HepG2 (cell line): ENCODE measurements around the gene TMEM135. TPM values are rescaled to one million over a fixed set of nuclear protein-coding genes. Genes with fewer than 3 reads are reported as not detected.

Experiments used
- FOXK1 ChIP-seq: sonication (generic); formaldehyde crosslinking; IDR thresholded peaks from 2 replicates; pipeline ENCODE4 v1.4.0; 2020; ENCODE audit warnings: low read depth, missing genetic modification reagents, borderline replicate concordance
- FOXP1 ChIP-seq, 2 experiments: fragments of 450-650 bp in 1 of 2; IDR thresholded peaks; 2 replicates each; pipeline ENCODE4 v1.6.1; 2017 to 2018; ENCODE audit warnings: antibody characterized with exemption in 1 of 2
- GABPA ChIP-seq, 2 experiments: IDR thresholded peaks; 2 replicates each; pipeline ENCODE4 v1.6.1; 2011 to 2016; ENCODE audit warnings: low read depth in 2 of 2, low read length in 1 of 2, missing biosample characterization in 1 of 2, missing genetic modification characterization in 1 of 2
- NFE2L1 ChIP-seq: sonication (generic); formaldehyde crosslinking; IDR thresholded peaks from 2 replicates; pipeline ENCODE4 v1.4.0; 2020; ENCODE audit warnings: missing genetic modification reagents, mild to moderate bottlenecking, borderline replicate concordance
- PAWR ChIP-seq: sonication (generic); formaldehyde crosslinking; IDR thresholded peaks from 2 replicates; pipeline ENCODE4 v1.4.0; 2020; ENCODE audit warnings: missing genetic modification reagents, mild to moderate bottlenecking, borderline replicate concordance
- RFXANK ChIP-seq: IDR thresholded peaks from 2 replicates; pipeline ENCODE4 v1.6.1; 2016
- SP1 ChIP-seq, 2 experiments: fragments of 450-650 bp in 1 of 2; sonication (generic) in 1 of 2; formaldehyde crosslinking in 1 of 2; IDR thresholded peaks; 2 replicates each; pipeline versions ENCODE4 v1.4.0 to v1.6.1; 2016 to 2020; ENCODE audit warnings: missing genetic modification reagents in 1 of 2
- ZNF253 ChIP-seq: sonication (generic); formaldehyde crosslinking; IDR thresholded peaks from 2 replicates; pipeline ENCODE4 v1.8.0; 2022; ENCODE audit warnings: mild to moderate bottlenecking, missing genetic modification reagents, borderline replicate concordance
- ZNF468 ChIP-seq: sonication (generic); formaldehyde crosslinking; IDR thresholded peaks from 2 replicates; pipeline ENCODE4 v1.8.0; 2022; ENCODE audit warnings: mild to moderate bottlenecking, moderate library complexity, missing genetic modification reagents
- polyA plus RNA-seq, 8 experiments: library from polyadenylated mRNA; depleted of rRNA in 3 of 8; stranded (reverse) in 7 of 8; unstranded in 1 of 8; fragments of >200 nt; fragmentation: Illumina TruSeq in 4 of 8; extraction: Trizol in 4 of 8; gene quantifications; 2 replicates each; pipeline versions ENCODE4 v1.2.1 to v1.2.3, GENCODE V29; 2011 to 2016; ENCODE audit warnings: low read depth in 4 of 8, missing spikeins in 1 of 8, mixed read lengths in 1 of 8; ENCODE audit not compliant: insufficient read depth in 1 of 8
- total RNA-seq, 5 experiments: library from RNA; depleted of rRNA; stranded (reverse); fragments of >200 nt; fragmentation: Illumina TruSeq; extraction: Trizol; gene quantifications; 2 replicates each; pipeline ENCODE4 v1.2.3, GENCODE V29; 2016; ENCODE audit warnings: low read depth in 1 of 5
- TF ChIP-seq, protein P1 (sequence below): sonication (generic); formaldehyde crosslinking; IDR thresholded peaks from 2 replicates; pipeline ENCODE4 v1.5.0; 2020; ENCODE audit warnings: mild to moderate bottlenecking, missing genetic modification reagents
- TF ChIP-seq, protein P2 (sequence below): IDR thresholded peaks from 2 replicates; pipeline ENCODE4 v1.6.1; 2016; ENCODE audit warnings: mild to moderate bottlenecking
- TF ChIP-seq, protein P3 (sequence below): IDR thresholded peaks from 2 replicates; pipeline ENCODE4 v1.6.1; 2018; ENCODE audit warnings: missing genetic modification reagents
- TF ChIP-seq, protein P4 (sequence below): sonication (generic); formaldehyde crosslinking; IDR thresholded peaks from 2 replicates; pipeline ENCODE4 v1.5.1; 2020; ENCODE audit warnings: mild to moderate bottlenecking, missing genetic modification reagents
- TF ChIP-seq, protein P5 (sequence below): sonication (generic); formaldehyde crosslinking; IDR thresholded peaks from 2 replicates; pipeline ENCODE4 v1.4.0; 2020; ENCODE audit warnings: mild to moderate bottlenecking, low read depth, missing genetic modification reagents
- TF ChIP-seq, protein P6 (sequence below): IDR thresholded peaks from 2 replicates; pipeline ENCODE4 v1.6.1; 2016; ENCODE audit warnings: missing compliant biosample characterization, missing genetic modification reagents, borderline replicate concordance

TMEM135 gene
- total and polyA plus RNA-seq, 2 of the 13 experiments (the other 11 are each of a cell fraction or from before 2014, with no cell fraction given): 36.6 to 88.9 TPM

DNA sequence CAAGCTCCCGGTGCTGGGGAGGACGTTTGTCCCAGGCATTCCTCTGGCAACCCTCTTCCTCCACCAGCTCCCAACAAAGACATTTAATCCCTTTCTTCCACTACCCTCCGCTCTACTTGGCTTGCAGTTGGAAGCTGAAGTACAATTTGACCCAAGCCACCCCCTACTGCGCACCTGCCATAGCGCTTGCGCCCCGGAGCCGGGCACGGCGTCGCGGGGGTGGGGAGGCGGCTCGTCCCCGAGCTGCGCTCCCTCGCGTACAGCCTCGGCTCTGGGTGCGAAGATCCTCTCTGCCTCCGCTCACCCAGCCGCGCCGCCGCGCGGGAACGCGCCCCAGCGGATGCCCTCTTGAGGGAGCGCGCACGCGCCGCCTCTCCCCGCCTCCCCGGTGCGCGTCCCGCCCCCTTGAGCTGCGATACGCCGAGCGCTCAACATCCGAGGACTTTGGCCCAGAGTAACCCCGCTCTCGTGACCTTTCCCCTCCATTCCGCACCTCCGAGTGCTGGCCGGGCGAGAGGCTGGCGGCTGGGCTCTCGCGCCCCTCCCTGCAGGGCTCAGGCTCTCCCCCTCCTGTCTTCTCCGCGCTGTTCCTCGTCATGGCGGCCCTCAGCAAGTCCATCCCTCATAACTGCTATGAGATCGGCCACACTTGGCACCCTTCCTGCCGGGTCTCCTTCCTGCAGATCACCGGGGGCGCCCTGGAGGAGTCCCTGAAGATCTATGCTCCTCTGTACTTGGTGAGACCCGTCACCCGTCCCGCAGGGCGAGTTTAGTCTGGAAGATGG is at the start of gene TMEM135 (continued):
- TF ChIP-seq, protein P1, sequence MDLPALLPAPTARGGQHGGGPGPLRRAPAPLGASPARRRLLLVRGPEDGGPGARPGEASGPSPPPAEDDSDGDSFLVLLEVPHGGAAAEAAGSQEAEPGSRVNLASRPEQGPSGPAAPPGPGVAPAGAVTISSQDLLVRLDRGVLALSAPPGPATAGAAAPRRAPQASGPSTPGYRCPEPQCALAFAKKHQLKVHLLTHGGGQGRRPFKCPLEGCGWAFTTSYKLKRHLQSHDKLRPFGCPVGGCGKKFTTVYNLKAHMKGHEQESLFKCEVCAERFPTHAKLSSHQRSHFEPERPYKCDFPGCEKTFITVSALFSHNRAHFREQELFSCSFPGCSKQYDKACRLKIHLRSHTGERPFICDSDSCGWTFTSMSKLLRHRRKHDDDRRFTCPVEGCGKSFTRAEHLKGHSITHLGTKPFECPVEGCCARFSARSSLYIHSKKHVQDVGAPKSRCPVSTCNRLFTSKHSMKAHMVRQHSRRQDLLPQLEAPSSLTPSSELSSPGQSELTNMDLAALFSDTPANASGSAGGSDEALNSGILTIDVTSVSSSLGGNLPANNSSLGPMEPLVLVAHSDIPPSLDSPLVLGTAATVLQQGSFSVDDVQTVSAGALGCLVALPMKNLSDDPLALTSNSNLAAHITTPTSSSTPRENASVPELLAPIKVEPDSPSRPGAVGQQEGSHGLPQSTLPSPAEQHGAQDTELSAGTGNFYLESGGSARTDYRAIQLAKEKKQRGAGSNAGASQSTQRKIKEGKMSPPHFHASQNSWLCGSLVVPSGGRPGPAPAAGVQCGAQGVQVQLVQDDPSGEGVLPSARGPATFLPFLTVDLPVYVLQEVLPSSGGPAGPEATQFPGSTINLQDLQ (CRISPR knock-in tag): no peak
- TF ChIP-seq RFXANK (CRISPR knock-in tag) (0 out of 2 replicates have a peak, but pooled peaks have one; percentile 32), NFE2L1 (CRISPR knock-in tag) (0 out of 2 replicates have a peak, but pooled peaks have one; percentile 46), GABPA (IDR thresholded peaks at IDR 0.05; ENCODE audit: low read depth, low read length) (no peak), GABPA (CRISPR knock-in tag; IDR thresholded peaks at IDR 0.05; ENCODE audit: low read depth) (no peak), FOXP1 (IDR thresholded peaks at IDR 0.05) (no peak), FOXP1 (CRISPR knock-in tag; IDR thresholded peaks at IDR 0.05) (peak; percentile 44; the same call in 1 of the 2 replicates), FOXK1 (peak; percentile 43; the same call in 1 of the 2 replicates), SP1 (IDR thresholded peaks at IDR 0.05) (no peak), SP1 (CRISPR knock-in tag; IDR thresholded peaks at IDR 0.05) (peak; percentile 91), PAWR (CRISPR knock-in tag) (no peak), ZNF468 (0 out of 2 replicates have a peak, but pooled peaks have one; percentile 74), ZNF253 (CRISPR knock-in tag) (no peak)
- TF ChIP-seq, protein P2, sequence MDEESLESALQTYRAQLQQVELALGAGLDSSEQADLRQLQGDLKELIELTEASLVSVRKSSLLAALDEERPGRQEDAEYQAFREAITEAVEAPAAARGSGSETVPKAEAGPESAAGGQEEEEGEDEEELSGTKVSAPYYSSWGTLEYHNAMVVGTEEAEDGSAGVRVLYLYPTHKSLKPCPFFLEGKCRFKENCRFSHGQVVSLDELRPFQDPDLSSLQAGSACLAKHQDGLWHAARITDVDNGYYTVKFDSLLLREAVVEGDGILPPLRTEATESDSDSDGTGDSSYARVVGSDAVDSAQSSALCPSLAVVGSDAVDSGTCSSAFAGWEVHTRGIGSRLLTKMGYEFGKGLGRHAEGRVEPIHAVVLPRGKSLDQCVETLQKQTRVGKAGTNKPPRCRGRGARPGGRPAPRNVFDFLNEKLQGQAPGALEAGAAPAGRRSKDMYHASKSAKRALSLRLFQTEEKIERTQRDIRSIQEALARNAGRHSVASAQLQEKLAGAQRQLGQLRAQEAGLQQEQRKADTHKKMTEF: peak; percentile 90
- TF ChIP-seq, protein P3, sequence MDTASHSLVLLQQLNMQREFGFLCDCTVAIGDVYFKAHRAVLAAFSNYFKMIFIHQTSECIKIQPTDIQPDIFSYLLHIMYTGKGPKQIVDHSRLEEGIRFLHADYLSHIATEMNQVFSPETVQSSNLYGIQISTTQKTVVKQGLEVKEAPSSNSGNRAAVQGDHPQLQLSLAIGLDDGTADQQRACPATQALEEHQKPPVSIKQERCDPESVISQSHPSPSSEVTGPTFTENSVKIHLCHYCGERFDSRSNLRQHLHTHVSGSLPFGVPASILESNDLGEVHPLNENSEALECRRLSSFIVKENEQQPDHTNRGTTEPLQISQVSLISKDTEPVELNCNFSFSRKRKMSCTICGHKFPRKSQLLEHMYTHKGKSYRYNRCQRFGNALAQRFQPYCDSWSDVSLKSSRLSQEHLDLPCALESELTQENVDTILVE (CRISPR knock-in tag): peak; percentile 42; the same call in 1 of the 2 replicates
- TF ChIP-seq, protein P4, sequence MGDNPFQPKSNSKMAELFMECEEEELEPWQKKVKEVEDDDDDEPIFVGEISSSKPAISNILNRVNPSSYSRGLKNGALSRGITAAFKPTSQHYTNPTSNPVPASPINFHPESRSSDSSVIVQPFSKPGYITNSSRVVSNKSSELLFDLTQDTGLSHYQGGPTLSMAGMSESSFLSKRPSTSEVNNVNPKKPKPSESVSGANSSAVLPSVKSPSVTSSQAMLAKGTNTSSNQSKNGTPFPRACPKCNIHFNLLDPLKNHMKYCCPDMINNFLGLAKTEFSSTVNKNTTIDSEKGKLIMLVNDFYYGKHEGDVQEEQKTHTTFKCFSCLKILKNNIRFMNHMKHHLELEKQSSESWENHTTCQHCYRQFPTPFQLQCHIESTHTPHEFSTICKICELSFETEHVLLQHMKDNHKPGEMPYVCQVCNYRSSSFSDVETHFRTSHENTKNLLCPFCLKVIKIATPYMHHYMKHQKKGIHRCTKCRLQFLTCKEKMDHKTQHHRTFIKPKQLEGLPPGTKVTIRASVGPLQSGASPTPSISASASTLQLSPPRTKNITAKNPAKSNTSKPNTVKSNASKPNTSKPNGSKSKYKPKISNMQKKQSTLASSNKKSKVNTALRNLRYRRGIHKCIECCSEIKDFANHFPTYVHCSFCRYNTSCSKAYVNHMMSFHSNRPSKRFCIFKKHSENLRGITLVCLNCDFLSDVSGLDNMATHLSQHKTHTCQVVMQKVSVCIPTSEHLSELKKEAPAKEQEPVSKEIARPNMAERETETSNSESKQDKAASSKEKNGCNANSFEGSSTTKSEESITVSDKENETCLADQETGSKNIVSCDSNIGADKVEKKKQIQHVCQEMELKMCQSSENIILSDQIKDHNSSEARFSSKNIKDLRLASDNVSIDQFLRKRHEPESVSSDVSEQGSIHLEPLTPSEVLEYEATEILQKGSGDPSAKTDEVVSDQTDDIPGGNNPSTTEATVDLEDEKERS: peak; percentile 63; the same call in 1 of the 2 replicates
- TF ChIP-seq, protein P5, sequence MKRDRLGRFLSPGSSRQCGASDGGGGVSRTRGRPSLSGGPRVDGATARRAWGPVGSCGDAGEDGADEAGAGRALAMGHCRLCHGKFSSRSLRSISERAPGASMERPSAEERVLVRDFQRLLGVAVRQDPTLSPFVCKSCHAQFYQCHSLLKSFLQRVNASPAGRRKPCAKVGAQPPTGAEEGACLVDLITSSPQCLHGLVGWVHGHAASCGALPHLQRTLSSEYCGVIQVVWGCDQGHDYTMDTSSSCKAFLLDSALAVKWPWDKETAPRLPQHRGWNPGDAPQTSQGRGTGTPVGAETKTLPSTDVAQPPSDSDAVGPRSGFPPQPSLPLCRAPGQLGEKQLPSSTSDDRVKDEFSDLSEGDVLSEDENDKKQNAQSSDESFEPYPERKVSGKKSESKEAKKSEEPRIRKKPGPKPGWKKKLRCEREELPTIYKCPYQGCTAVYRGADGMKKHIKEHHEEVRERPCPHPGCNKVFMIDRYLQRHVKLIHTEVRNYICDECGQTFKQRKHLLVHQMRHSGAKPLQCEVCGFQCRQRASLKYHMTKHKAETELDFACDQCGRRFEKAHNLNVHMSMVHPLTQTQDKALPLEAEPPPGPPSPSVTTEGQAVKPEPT: no peak; the same call in 1 of the 2 replicates
- TF ChIP-seq, protein P6, sequence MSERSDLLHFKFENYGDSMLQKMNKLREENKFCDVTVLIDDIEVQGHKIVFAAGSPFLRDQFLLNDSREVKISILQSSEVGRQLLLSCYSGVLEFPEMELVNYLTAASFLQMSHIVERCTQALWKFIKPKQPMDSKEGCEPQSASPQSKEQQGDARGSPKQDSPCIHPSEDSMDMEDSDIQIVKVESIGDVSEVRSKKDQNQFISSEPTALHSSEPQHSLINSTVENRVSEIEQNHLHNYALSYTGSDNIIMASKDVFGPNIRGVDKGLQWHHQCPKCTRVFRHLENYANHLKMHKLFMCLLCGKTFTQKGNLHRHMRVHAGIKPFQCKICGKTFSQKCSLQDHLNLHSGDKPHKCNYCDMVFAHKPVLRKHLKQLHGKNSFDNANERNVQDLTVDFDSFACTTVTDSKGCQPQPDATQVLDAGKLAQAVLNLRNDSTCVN (CRISPR knock-in tag): peak; percentile 81; the same call in 1 of the 2 replicates
